Measurements from ENCODE around the gene KAZN.

The KAZN gene

DNA sequence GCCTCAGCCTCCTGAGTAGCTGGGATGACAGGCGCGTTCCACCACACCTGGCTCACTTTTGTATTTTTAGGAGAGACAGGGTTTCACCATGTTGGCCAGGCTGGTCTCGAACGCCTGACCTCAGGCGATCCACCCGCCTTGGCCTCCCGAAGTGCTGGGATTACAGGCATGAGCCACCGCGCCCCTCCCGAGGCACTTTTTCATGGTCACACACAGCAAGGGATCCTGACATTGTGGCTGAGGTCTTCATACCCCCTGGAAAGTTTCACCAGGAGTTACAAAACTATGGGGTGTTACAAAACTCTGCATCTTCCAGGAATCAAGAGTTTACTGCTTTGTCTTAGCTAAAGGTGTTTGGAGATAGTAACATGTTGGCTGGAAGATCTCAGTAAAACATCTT, 320.8 kb downstream of the KAZN start:
- Histone ChIP-seq H4K8ac (ENCODE audit: low read depth, low read length) (no peak overlapping the region), H3K18ac (ENCODE audit: low read length) (no peak overlapping the region)
- WGBS (ENCODE audit: extremely low coverage, insufficient coverage, insufficient read length), result no CpG with 5 or more reads among the region's 10 CpGs

DNA sequence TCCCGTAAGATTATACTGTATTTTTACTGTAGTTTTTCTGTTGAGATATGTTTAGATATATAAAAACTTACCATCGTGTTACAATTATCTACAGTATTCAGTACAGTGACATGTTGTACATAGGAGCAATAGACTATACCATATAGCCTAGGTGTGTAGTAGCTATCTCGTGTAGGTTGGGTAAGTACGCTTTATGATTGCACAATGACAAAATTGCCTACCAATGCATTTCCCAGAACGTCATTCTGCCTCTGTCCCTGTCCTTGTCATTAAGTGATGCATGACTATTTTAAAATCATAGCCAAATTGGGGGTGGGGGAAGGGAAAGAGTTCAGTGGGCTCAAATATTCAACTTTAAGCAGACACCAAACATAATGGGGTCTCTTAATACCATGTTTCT, 321.3 kb downstream of the KAZN start:
- Histone ChIP-seq H3K9me3 (ENCODE audit: insufficient read depth, low read depth, low read length) (no peaks in the 10 kb centered on the region), H3K9ac (ENCODE audit: low read length) (no peak overlapping the region), H3K79me2 (ENCODE audit: control insufficient read depth, insufficient read depth, low read length, poor library complexity) (peaks cover 1% of the 10 kb centered on the region)

More for the DNA sequence above, 320.8 kb downstream of the KAZN start:
- Histone ChIP-seq H2BK120ac (ENCODE audit: insufficient read depth, low read length, poor library complexity) (no peak overlapping the region), H3K9me3 (ENCODE audit: insufficient read depth, low read depth, low read length) (no peaks in the 10 kb centered on the region), H3K27ac (ENCODE audit: low read depth, low read length) (no peak overlapping the region), H2AK5ac (ENCODE audit: low read length) (no peak overlapping the region), H3K36me3 (ENCODE audit: control insufficient read depth in 1 of 2, insufficient read depth in 2 of 2, low read length in 2 of 2) (no peaks in the 10 kb centered on the region), H3K27me3 (ENCODE audit: insufficient read depth, low read length) (no peaks in the 10 kb centered on the region), H4K91ac (ENCODE audit: low read depth, low read length) (no peak overlapping the region), H3K4ac (ENCODE audit: low read depth, low read length) (no peak overlapping the region), H3K4me2 (ENCODE audit: low read length) (no peak overlapping the region), H4K12ac (ENCODE audit: low read depth, low read length) (no peak overlapping the region), H2BK5ac (ENCODE audit: low read depth, low read length, poor library complexity) (no peak overlapping the region), H3K14ac (ENCODE audit: low read length) (no peak overlapping the region), H2BK12ac (ENCODE audit: low read length) (no peak overlapping the region), H3K79me1 (ENCODE audit: low read length) (peaks cover 3% of the 10 kb centered on the region), H3K9ac (ENCODE audit: low read length) (no peak overlapping the region), H2AFZ (ENCODE audit: insufficient read depth, low read length, poor library complexity) (no peak overlapping the region), H3K23ac (ENCODE audit: low read length) (no peak overlapping the region), H3K4me1 (ENCODE audit: control insufficient read depth in 1 of 2, insufficient read depth in 2 of 2, low read length in 2 of 2) (peaks cover 0 to 7% of the 10 kb centered on the region in 2 experiments), H3K79me2 (ENCODE audit: control insufficient read depth, insufficient read depth, low read length, poor library complexity) (no peaks in the 10 kb centered on the region), H3K4me3 (ENCODE audit: low read depth, low read length) (no peak overlapping the region)
- no peak for DNase-seq

DNA sequence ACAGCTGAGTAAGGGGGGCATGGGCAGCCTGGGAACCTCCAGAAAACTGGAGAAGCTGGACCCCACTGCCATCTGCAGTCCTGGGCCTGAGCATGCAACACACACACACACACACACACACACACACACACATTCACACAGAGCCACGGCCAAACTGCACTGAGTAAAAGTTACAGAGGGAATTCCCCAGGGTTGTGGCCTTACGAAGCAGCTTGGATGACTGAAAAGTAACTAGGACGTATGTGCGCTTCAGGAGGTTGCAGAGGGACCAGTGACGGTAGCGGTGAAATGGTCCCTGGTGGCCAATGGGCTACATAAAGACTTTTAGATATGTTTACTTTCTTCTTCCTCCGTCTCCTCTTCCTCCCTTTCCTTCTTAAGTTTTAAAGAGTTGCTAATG, 322.6 kb downstream of the KAZN start:
- H2AK5ac ChIP-seq (ENCODE audit: low read length), result no peak overlapping the region
- H2BK12ac ChIP-seq (ENCODE audit: low read length), result no peak overlapping the region
- no peak overlapping the region for H3K18ac ChIP-seq (ENCODE audit: low read length)
- H3K9ac ChIP-seq (ENCODE audit: low read length), result no peak overlapping the region
- no peaks in the 10 kb centered on the region for H3K36me3 ChIP-seq (ENCODE audit: control insufficient read depth in 1 of 2, insufficient read depth in 2 of 2, low read length in 2 of 2)
- peaks cover 9% of the 10 kb centered on the region for H3K79me1 ChIP-seq (ENCODE audit: low read length)
- H2BK120ac ChIP-seq (ENCODE audit: insufficient read depth, low read length, poor library complexity), result no peak overlapping the region
- H3K4me2 ChIP-seq (ENCODE audit: low read length), result no peak overlapping the region
- H3K4ac ChIP-seq (ENCODE audit: low read depth, low read length), result no peak overlapping the region
- H3K27me3 ChIP-seq (ENCODE audit: insufficient read depth, low read length), result no peaks in the 10 kb centered on the region
- no peak overlapping the region for H3K27ac ChIP-seq (ENCODE audit: low read depth, low read length)
- no peak overlapping the region for H2AFZ ChIP-seq (ENCODE audit: insufficient read depth, low read length, poor library complexity)
- peaks cover 5% of the 10 kb centered on the region for H3K79me2 ChIP-seq (ENCODE audit: control insufficient read depth, insufficient read depth, low read length, poor library complexity)
- no peak overlapping the region for H3K4me3 ChIP-seq (ENCODE audit: low read depth, low read length)
- no peak overlapping the region for H2BK5ac ChIP-seq (ENCODE audit: low read depth, low read length, poor library complexity)
- H4K91ac ChIP-seq (ENCODE audit: low read depth, low read length), result no peak overlapping the region
- H3K4me1 ChIP-seq (ENCODE audit: control insufficient read depth in 1 of 2, insufficient read depth in 2 of 2, low read length in 2 of 2), result peaks cover 4 to 10% of the 10 kb centered on the region in 2 experiments
- WGBS (ENCODE audit: extremely low coverage, insufficient coverage, insufficient read length), result no CpG with 5 or more reads among the region's 7 CpGs
- H3K23ac ChIP-seq (ENCODE audit: low read length), result no peak overlapping the region
- no peak overlapping the region for H4K12ac ChIP-seq (ENCODE audit: low read depth, low read length)
- DNase-seq, result peak in 1 of 2 donors; percentile 18
- no peak overlapping the region for H4K8ac ChIP-seq (ENCODE audit: low read depth, low read length)
- H3K9me3 ChIP-seq (ENCODE audit: insufficient read depth, low read depth, low read length), result no peaks in the 10 kb centered on the region
- H3K14ac ChIP-seq (ENCODE audit: low read length), result no peak overlapping the region

More for the DNA sequence above, 321.3 kb downstream of the KAZN start:
- H3K4ac ChIP-seq (ENCODE audit: low read depth, low read length), result no peak overlapping the region
- H2BK120ac ChIP-seq (ENCODE audit: insufficient read depth, low read length, poor library complexity), result no peak overlapping the region
- peaks cover 0 to 7% of the 10 kb centered on the region in 2 experiments for H3K4me1 ChIP-seq (ENCODE audit: control insufficient read depth in 1 of 2, insufficient read depth in 2 of 2, low read length in 2 of 2)
- H4K8ac ChIP-seq (ENCODE audit: low read depth, low read length), result no peak overlapping the region
- no CpG with 5 or more reads among the region's 5 CpGs for WGBS (ENCODE audit: extremely low coverage, insufficient coverage, insufficient read length)
- H3K27me3 ChIP-seq (ENCODE audit: insufficient read depth, low read length), result no peaks in the 10 kb centered on the region
- H3K36me3 ChIP-seq (ENCODE audit: control insufficient read depth in 1 of 2, insufficient read depth in 2 of 2, low read length in 2 of 2), result no peaks in the 10 kb centered on the region
- no peak overlapping the region for H3K23ac ChIP-seq (ENCODE audit: low read length)
- no peak overlapping the region for H4K12ac ChIP-seq (ENCODE audit: low read depth, low read length)
- H3K14ac ChIP-seq (ENCODE audit: low read length), result no peak overlapping the region
- H2BK12ac ChIP-seq (ENCODE audit: low read length), result no peak overlapping the region
- no peak overlapping the region for H3K4me3 ChIP-seq (ENCODE audit: low read depth, low read length)
- H2AFZ ChIP-seq (ENCODE audit: insufficient read depth, low read length, poor library complexity), result no peak overlapping the region
- H2BK5ac ChIP-seq (ENCODE audit: low read depth, low read length, poor library complexity), result no peak overlapping the region
- peak in 1 of 2 donors; percentile 55 for DNase-seq
- no peak overlapping the region for H2AK5ac ChIP-seq (ENCODE audit: low read length)
- no peak overlapping the region for H3K27ac ChIP-seq (ENCODE audit: low read depth, low read length)
- H4K91ac ChIP-seq (ENCODE audit: low read depth, low read length), result no peak overlapping the region
- H3K18ac ChIP-seq (ENCODE audit: low read length), result no peak overlapping the region
- peaks cover 6% of the 10 kb centered on the region for H3K79me1 ChIP-seq (ENCODE audit: low read length)
- H3K4me2 ChIP-seq (ENCODE audit: low read length), result no peak overlapping the region

DNA sequence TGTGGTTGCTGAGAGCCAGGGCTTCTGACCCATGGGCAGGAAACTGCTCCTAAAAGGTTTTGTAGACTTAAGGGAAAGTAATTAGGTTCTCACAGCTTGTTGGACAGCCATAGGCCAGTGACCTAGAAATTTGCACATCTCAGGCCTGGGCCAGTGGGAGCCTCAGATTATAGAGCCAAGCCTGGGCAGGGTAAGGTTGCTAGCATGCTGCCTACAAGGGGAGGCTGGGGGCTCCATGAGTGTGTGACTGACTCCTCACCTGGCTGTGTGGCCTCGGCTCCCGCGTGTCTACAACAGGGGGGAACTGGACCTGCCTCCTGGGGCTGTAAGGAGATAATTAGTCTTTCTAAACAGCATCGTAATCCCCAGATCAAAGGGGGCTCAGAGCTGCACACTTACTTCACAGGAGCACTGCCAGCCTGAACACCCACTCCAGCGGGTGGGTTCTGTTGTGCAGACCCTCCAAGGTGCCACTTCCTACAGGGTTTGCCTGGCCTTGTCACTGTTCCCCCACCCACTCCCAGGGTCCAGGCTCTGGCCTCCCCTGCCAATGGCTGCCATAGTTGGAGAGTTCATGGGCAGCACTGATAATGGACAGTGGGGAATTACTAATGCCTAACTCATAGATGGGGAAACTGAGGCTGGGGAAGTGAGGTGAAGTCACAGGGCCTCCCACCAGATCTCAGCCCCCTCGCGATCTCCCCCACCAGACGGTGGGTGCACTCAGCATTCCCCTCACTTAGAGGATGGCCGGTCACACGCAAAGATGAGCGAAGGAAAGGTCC, 324.6 kb downstream of the KAZN start:
- Histone ChIP-seq H3K18ac (ENCODE audit: low read length) (peak overlapping the region; percentile 79), H3K9me3 (ENCODE audit: insufficient read depth, low read depth, low read length) (no peaks in the 10 kb centered on the region), H3K79me1 (ENCODE audit: low read length) (peaks cover 9% of the 10 kb centered on the region), H3K14ac (ENCODE audit: low read length) (peak overlapping the region; percentile 45), H4K8ac (ENCODE audit: low read depth, low read length) (peak overlapping the region; percentile 77), H3K4me1 (ENCODE audit: control insufficient read depth in 1 of 2, insufficient read depth in 2 of 2, low read length in 2 of 2) (peaks cover 9 to 14% of the 10 kb centered on the region in 2 experiments), H3K79me2 (ENCODE audit: control insufficient read depth, insufficient read depth, low read length, poor library complexity) (peaks cover 5% of the 10 kb centered on the region), H3K27ac (ENCODE audit: low read depth, low read length) (no peak overlapping the region), H3K4ac (ENCODE audit: low read depth, low read length) (no peak overlapping the region), H3K27me3 (ENCODE audit: insufficient read depth, low read length) (no peaks in the 10 kb centered on the region), H3K4me2 (ENCODE audit: low read length) (peak overlapping the region; percentile 53), H2AK5ac (ENCODE audit: low read length) (peak overlapping the region; percentile 61), H4K12ac (ENCODE audit: low read depth, low read length) (no peak overlapping the region), H2BK5ac (ENCODE audit: low read depth, low read length, poor library complexity) (no peak overlapping the region), H3K23ac (ENCODE audit: low read length) (no peak overlapping the region), H3K9ac (ENCODE audit: low read length) (no peak overlapping the region), H2BK120ac (ENCODE audit: insufficient read depth, low read length, poor library complexity) (peak overlapping the region; percentile 65), H4K91ac (ENCODE audit: low read depth, low read length) (peak overlapping the region; percentile 87), H2AFZ (ENCODE audit: insufficient read depth, low read length, poor library complexity) (peak overlapping the region; percentile 33), H3K4me3 (ENCODE audit: low read depth, low read length) (no peak overlapping the region), H2BK12ac (ENCODE audit: low read length) (peak overlapping the region; percentile 79), H3K36me3 (ENCODE audit: control insufficient read depth in 1 of 2, insufficient read depth in 2 of 2, low read length in 2 of 2) (no peaks in the 10 kb centered on the region)
- no CpG with 5 or more reads among the region's 11 CpGs for WGBS (ENCODE audit: extremely low coverage, insufficient coverage, insufficient read length)
- no peak for DNase-seq
